Suppressor macrophage treated with lipopolysaccharide for 4 hours (primary cell): ENCODE results near the gene OBSL1.
A peak's percentile ranks its signal among the peaks of the same experiment; 100 is the strongest.

Experiments used
- DNase-seq: peaks from one replicate; pipeline ENCODE4 v3.0.0-alpha.2; 2020

OBSL1 gene

GRCh38 chr2:219530048-219530963, 41.0 kb downstream of the OBSL1 start:
- peak; percentile 91 for DNase-seq

GRCh38 chr2:219527472-219527871, 43.9 kb downstream of the OBSL1 start:
- no peak for DNase-seq

- DNase-seq: no peak
Observed at GRCh38 chr2:219527076-219527394, 44.3 kb downstream of the OBSL1 start.

GRCh38 chr2:219526320-219527075, 44.8 kb downstream of the OBSL1 start:
- no peak for DNase-seq

- DNase-seq: no peak
Observed at GRCh38 chr2:219525533-219526232, 45.7 kb downstream of the OBSL1 start.

GRCh38 chr2:219524817-219525216, 46.5 kb downstream of the OBSL1 start:
- DNase-seq: no peak

GRCh38 chr2:219523031-219523671, 48.2 kb downstream of the OBSL1 start:
- DNase-seq: no peak

GRCh38 chr2:219522111-219523030, 49.0 kb downstream of the OBSL1 start:
- DNase-seq: no peak

GRCh38 chr2:219521066-219521880, 50.1 kb downstream of the OBSL1 start:
- no peak for DNase-seq

- DNase-seq: no peak
Observed at GRCh38 chr2:219520079-219520478, 51.3 kb downstream of the OBSL1 start.

GRCh38 chr2:219519526-219519916, 51.8 kb downstream of the OBSL1 start:
- DNase-seq: no peak

GRCh38 chr2:219517954-219518778, 53.2 kb downstream of the OBSL1 start:
- no peak for DNase-seq

GRCh38 chr2:219516888-219517287, 54.5 kb downstream of the OBSL1 start:
- DNase-seq: no peak

GRCh38 chr2:219515874-219516629, 55.3 kb downstream of the OBSL1 start:
- no peak for DNase-seq

- no peak for DNase-seq
Observed at GRCh38 chr2:219514836-219515235, 56.5 kb downstream of the OBSL1 start.

- DNase-seq: no peak
Observed at GRCh38 chr2:219514196-219514761, 57.1 kb downstream of the OBSL1 start, which contains the start of gene ASIC4. Gene ASIC4, plus strand, starts transcription at chr2:219514482. Its CDS starts 243 bp downstream, at chr2:219514725.

GRCh38 chr2:219513787-219514186, 57.6 kb downstream of the OBSL1 start:
- DNase-seq: no peak

- no peak for DNase-seq
Observed at GRCh38 chr2:219512524-219513216, 58.7 kb downstream of the OBSL1 start.
